ENCODE measurements around the gene INTS7. TPM values are rescaled to one million over a fixed set of nuclear protein-coding genes. Genes with fewer than 3 reads are reported as not detected.

The INTS7 gene
- total and polyA plus RNA-seq, 8 donors, result 18.9 to 28.7 (median 22.1) TPM

DNA sequence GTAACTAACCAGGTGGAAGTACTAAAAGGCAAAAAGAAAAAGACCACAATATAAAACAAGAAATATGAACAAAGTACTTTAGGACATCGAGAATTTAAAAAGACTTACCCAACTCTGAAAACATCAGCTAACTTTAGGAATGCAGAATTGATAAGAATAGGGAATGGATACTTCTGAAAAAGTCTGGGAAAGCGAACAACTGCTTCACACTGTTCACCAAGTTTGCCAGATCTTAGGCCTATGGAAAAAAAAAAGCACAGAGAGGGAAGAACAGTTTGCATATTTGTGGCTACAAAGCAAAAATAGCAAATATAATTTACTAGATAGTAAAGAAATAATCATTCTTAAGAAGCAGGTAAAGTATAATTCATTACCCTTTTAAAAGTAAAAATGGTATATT is 14.4 kb downstream of the INTS7 start:
- Histone ChIP-seq H3K4me3 (no peak overlapping the region), H3K4me1 (no peaks in the 10 kb centered on the region), H3K9me3 (peaks cover 0 to 3% of the 10 kb centered on the region in 2 donors), H3K36me3 (peaks cover 0 to 18% of the 10 kb centered on the region in 2 donors), H3K27me3 (no peaks in the 10 kb centered on the region), H3K27ac (no peak overlapping the region)
- no peak for ATAC-seq
- intact Hi-C loops (cut with DNase I), result no loop called here
- no peak for DNase-seq
- TF ChIP-seq, protein P1, sequence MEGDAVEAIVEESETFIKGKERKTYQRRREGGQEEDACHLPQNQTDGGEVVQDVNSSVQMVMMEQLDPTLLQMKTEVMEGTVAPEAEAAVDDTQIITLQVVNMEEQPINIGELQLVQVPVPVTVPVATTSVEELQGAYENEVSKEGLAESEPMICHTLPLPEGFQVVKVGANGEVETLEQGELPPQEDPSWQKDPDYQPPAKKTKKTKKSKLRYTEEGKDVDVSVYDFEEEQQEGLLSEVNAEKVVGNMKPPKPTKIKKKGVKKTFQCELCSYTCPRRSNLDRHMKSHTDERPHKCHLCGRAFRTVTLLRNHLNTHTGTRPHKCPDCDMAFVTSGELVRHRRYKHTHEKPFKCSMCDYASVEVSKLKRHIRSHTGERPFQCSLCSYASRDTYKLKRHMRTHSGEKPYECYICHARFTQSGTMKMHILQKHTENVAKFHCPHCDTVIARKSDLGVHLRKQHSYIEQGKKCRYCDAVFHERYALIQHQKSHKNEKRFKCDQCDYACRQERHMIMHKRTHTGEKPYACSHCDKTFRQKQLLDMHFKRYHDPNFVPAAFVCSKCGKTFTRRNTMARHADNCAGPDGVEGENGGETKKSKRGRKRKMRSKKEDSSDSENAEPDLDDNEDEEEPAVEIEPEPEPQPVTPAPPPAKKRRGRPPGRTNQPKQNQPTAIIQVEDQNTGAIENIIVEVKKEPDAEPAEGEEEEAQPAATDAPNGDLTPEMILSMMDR (IDR thresholded peaks at IDR 0.05), result no peak

DNA sequence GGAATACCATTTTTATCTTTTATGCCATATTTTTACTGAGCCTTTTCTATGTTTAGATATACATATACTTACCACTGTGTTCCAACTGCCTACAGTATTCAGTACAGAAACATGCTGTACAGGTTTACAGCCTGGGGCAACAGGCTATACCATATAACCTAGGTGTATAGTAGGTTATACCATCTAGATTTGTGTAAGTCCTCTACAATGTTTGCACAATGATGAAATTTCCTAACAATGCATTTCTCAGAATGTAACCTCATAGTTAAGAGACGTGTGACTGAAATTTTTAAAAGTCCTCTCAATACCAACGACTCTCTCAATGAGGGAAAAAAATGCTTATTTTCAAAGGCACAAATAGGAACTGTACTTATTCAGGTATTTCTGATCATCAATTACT is 21.7 kb downstream of the INTS7 start:
- Histone ChIP-seq H3K4me3 (no peak overlapping the region), H3K36me3 (peaks cover 0 to 20% of the 10 kb centered on the region in 2 donors), H3K4me1 (no peaks in the 10 kb centered on the region), H3K27ac (peak overlapping the region in 1 of 2 donors; percentile 19), H3K9me3 (no peaks in the 10 kb centered on the region), H3K27me3 (no peaks in the 10 kb centered on the region)
- intact Hi-C loops (cut with DNase I), result no loop called here
- TF ChIP-seq, protein P1 (IDR thresholded peaks at IDR 0.05), result no peak
- peak; percentile 60 for ATAC-seq
- DNase-seq, result peak in 1 of 4 donors; percentile 37

DNA sequence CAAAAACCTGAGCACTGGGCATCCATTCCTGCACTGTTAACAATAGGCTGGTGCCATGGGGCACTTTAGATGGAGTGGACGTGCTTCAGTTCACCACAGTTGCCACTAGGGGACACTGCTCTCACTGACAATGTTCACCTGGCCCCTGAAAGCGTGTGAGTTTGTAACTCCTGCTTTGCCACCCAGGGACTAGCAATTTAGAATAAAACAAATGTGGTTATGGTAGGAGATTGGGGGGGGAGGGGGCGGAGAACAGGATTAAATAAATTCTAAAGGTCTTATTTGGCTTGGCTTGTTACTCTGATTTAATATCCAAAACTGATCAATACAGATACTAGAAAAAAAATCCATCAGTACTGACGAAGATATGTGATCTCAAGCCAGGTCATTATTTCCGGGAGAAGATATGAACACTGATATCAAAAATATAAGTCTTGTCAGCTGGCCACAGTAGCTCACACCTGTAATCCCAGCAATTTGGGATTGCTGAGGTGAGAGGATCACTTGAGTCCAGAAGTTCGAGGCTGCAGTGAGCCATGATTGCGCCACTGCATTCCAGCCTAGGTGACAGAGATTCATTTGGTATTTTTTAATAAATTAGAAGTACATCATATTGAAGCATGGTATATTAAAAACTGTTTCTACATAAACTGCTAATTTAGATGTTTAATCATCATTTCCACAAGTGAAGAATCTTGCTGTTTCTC is 23.2 kb downstream of the INTS7 start:
- Histone ChIP-seq H3K4me1 (no peaks in the 10 kb centered on the region), H3K36me3 (peaks cover 0 to 24% of the 10 kb centered on the region in 2 donors), H3K27ac (no peak overlapping the region), H3K27me3 (no peaks in the 10 kb centered on the region), H3K4me3 (no peak overlapping the region), H3K9me3 (no peaks in the 10 kb centered on the region)
- TF ChIP-seq, protein P1 (IDR thresholded peaks at IDR 0.05), result peak; percentile 88 to 98
- intact Hi-C loops (cut with DNase I), result no loop called here
- peak; percentile 96 for ATAC-seq
- peak in 3 of 4 donors; percentile 31 to 71 (median 60) for DNase-seq

DNA sequence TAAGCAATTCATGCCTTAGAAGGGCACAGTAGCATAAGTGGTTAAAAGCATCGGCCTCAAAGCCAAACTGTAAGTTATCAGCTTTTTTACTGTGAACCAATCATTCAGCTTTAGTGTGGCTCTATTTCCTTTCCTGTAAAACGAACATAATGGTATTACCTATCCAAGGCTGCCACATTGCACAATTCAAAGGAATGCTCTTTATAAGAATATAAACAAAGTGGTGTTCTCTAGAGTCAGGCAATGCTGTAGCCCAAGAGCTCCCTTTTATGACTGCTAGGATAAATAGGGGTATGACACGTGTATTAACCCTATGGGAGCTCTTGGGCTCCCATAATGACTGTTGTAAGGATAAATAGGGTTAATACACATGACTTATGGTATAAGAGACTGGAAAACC is 25.4 kb downstream of the INTS7 start:
- no peaks in the 10 kb centered on the region for H3K27me3 ChIP-seq
- no peak overlapping the region for H3K4me3 ChIP-seq
- intact Hi-C loops (cut with DNase I), result no loop called here
- no peaks in the 10 kb centered on the region for H3K9me3 ChIP-seq
- peak; percentile 68 for ATAC-seq
- no peaks in the 10 kb centered on the region for H3K4me1 ChIP-seq
- H3K27ac ChIP-seq, result no peak overlapping the region
- H3K36me3 ChIP-seq, result peaks cover 0 to 25% of the 10 kb centered on the region in 2 donors
- TF ChIP-seq, protein P1 (IDR thresholded peaks at IDR 0.05), result no peak
- peak in 1 of 4 donors; percentile 16 for DNase-seq

DNA sequence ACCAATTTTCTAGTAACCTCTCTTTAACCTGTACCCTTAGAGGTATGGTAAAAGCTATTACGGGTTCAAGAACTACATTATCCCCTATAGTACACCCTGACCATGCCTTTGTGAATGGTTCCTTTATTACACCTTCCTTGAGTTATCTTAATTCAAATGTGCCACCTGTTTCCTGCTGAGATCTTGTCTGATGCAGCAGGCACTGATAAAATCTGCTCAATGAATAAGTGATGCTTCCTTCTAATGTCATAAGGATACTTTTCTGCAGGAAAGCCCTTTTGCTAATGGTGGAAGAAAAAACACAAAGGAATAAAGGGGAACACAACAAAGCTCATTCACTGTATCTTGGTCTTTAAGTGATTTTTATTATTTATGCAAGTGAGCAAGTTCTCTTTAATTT is 25.8 kb downstream of the INTS7 start:
- H3K4me1 ChIP-seq, result no peaks in the 10 kb centered on the region
- intact Hi-C loops (cut with DNase I), result no loop called here
- no peaks in the 10 kb centered on the region for H3K27me3 ChIP-seq
- TF ChIP-seq, protein P1 (IDR thresholded peaks at IDR 0.05), result no peak
- H3K9me3 ChIP-seq, result no peaks in the 10 kb centered on the region
- DNase-seq, result no peak
- H3K27ac ChIP-seq, result no peak overlapping the region
- H3K36me3 ChIP-seq, result peaks cover 0 to 25% of the 10 kb centered on the region in 2 donors
- no peak for ATAC-seq
- H3K4me3 ChIP-seq, result no peak overlapping the region
